Testis (tissue), 3 donors: Measurements from ENCODE around the gene ABAT. TPM values are rescaled to one million over a fixed set of nuclear protein-coding genes. Genes with fewer than 3 reads are reported as not detected.

ENCODE experiments used
- DNase-seq: peaks from one replicate; pipeline ENCODE4 v3.0.0-alpha.2; 2019
- H3K27ac ChIP-seq, 2 donors: fragments of 200-600 bp; sonication (generic); one replicate each; pipeline ENCODE4 v1.5.1; 2019
- H3K27me3 ChIP-seq: fragments of 200-600 bp; sonication (generic); one replicate; pipeline ENCODE4 v1.5.1; 2019
- H3K36me3 ChIP-seq: fragments of 200-600 bp; sonication (generic); one replicate; pipeline ENCODE4 v1.5.1; 2017; ENCODE audit warnings: low read depth; ENCODE audit errors: missing control alignments
- H3K4me1 ChIP-seq: fragments of 200-600 bp; sonication (generic); one replicate; pipeline ENCODE4 v1.5.1; 2019
- H3K4me3 ChIP-seq, 2 donors: fragments of 200-600 bp; sonication (generic); one replicate each; pipeline ENCODE4 v1.5.1; 2017 to 2019
- H3K9me3 ChIP-seq: fragments of 200-600 bp; sonication (generic); one replicate; pipeline ENCODE4 v1.5.1; 2017
- POLR2A ChIP-seq: fragments of 450-650 bp; IDR thresholded peaks from one replicate; pipeline ENCODE4 v1.6.1; 2017; ENCODE audit warnings: antibody characterized with exemption, mild to moderate bottlenecking, moderate library complexity
- WGBS, 2 donors: methylation state at CpG; one replicate each; pipeline ENCODE4 v1.1.5; 2018; 5-methylcytosine and 5-hydroxymethylcytosine counted together
- intact Hi-C: fragments of 100-400 bp; cut with DNase I; formaldehyde crosslinking; loops from one replicate; pipeline ENCODE4 v1.15.1; 2023; ENCODE audit warnings: low total_unique reads
- polyA plus RNA-seq: library from polyadenylated mRNA; stranded (reverse); fragments of 350-450 nt; fragmentation: Illumina TruSeq; extraction: RNeasy Lipid Tissue Mini Kit (QIAGEN cat#74804); gene quantifications from one replicate; pipeline ENCODE4 v1.2.3, GENCODE V29; 2014; ENCODE audit warnings: low read depth, low replicate concordance; ENCODE audit not compliant: insufficient read depth
- total RNA-seq, 2 donors: library from RNA; depleted of rRNA; stranded (reverse); fragments of >200 nt; gene quantifications; one replicate each; pipeline ENCODE4 v1.2.3, GENCODE V29; 2016
- TF ChIP-seq, protein P1 (sequence below), 3 experiments: fragments of 450-650 bp in 2 of 3; fragments of 200-600 bp in 1 of 3; sonication (generic) in 1 of 3; IDR thresholded peaks; one replicate each; pipeline ENCODE4 v1.5.1; 2016 to 2019; ENCODE audit warnings: antibody characterized with exemption in 3 of 3, mild to moderate bottlenecking in 2 of 3, moderate library complexity in 1 of 3

ABAT gene
- total and polyA plus RNA-seq, 3 donors from 2014 or later, result 25.3 to 108 (median 71.7) TPM

- intact Hi-C loops, result no loop called here
- no peak for TF ChIP-seq POLR2A
- TF ChIP-seq, protein P1, sequence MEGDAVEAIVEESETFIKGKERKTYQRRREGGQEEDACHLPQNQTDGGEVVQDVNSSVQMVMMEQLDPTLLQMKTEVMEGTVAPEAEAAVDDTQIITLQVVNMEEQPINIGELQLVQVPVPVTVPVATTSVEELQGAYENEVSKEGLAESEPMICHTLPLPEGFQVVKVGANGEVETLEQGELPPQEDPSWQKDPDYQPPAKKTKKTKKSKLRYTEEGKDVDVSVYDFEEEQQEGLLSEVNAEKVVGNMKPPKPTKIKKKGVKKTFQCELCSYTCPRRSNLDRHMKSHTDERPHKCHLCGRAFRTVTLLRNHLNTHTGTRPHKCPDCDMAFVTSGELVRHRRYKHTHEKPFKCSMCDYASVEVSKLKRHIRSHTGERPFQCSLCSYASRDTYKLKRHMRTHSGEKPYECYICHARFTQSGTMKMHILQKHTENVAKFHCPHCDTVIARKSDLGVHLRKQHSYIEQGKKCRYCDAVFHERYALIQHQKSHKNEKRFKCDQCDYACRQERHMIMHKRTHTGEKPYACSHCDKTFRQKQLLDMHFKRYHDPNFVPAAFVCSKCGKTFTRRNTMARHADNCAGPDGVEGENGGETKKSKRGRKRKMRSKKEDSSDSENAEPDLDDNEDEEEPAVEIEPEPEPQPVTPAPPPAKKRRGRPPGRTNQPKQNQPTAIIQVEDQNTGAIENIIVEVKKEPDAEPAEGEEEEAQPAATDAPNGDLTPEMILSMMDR (IDR thresholded peaks at IDR 0.05), result no peak
- WGBS, 2 donors, result 75 to 80% methylated on average over 3 of the region's 3 CpGs
Observed at GRCh38 chr16:8826278-8826879, 152.0 kb downstream of the ABAT start.

GRCh38 chr16:8828541-8829165 lies 154.2 kb downstream of the ABAT start:
- Histone ChIP-seq H3K36me3 (no peaks in the 10 kb centered on the region), H3K9me3 (no peaks in the 10 kb centered on the region), H3K4me3 (no peak overlapping the region), H3K27me3 (no peaks in the 10 kb centered on the region), H3K4me1 (no peaks in the 10 kb centered on the region), H3K27ac (no peak overlapping the region)
- intact Hi-C loops, result no loop called here
- DNase-seq, result no peak
- no peak for TF ChIP-seq POLR2A
- 92 to 95% methylated on average over 8 of the region's 8 CpGs for WGBS, 2 donors

More at GRCh38 chr16:8826278-8826879, 152.0 kb downstream of the ABAT start:
- Histone ChIP-seq H3K9me3 (no peaks in the 10 kb centered on the region), H3K36me3 (no peaks in the 10 kb centered on the region), H3K4me1 (no peaks in the 10 kb centered on the region), H3K27ac (no peak overlapping the region), H3K4me3 (no peak overlapping the region), H3K27me3 (no peaks in the 10 kb centered on the region)
- no peak for DNase-seq

GRCh38 chr16:8831450-8831849 lies 157.0 kb downstream of the ABAT start:
- TF ChIP-seq, protein P1 (IDR thresholded peaks at IDR 0.05), result no peak
- TF ChIP-seq POLR2A, result no peak
- Histone ChIP-seq H3K4me1 (no peaks in the 10 kb centered on the region), H3K9me3 (no peaks in the 10 kb centered on the region), H3K4me3 (no peak overlapping the region), H3K27me3 (no peaks in the 10 kb centered on the region), H3K36me3 (no peaks in the 10 kb centered on the region), H3K27ac (no peak overlapping the region)
- intact Hi-C loops, result no loop called here
- DNase-seq, result no peak
- 88 to 90% methylated on average over 5 to 9 of the region's 9 CpGs for WGBS, 2 donors

GRCh38 chr16:8831871-8832716 lies 157.7 kb downstream of the ABAT start:
- no peak overlapping the region for H3K27ac ChIP-seq
- H3K9me3 ChIP-seq, result no peaks in the 10 kb centered on the region
- no peak overlapping the region for H3K4me3 ChIP-seq
- TF ChIP-seq POLR2A, result no peak
- TF ChIP-seq, protein P1 (IDR thresholded peaks at IDR 0.05), result no peak
- H3K27me3 ChIP-seq, result no peaks in the 10 kb centered on the region
- H3K4me1 ChIP-seq, result no peaks in the 10 kb centered on the region
- WGBS, 2 donors, result 84 to 92% methylated on average over 10 to 18 of the region's 18 CpGs
- no peak for DNase-seq
- H3K36me3 ChIP-seq, result no peaks in the 10 kb centered on the region
- intact Hi-C loops, result no loop called here

- H3K27me3 ChIP-seq, result no peaks in the 10 kb centered on the region
- no peaks in the 10 kb centered on the region for H3K4me1 ChIP-seq
- H3K36me3 ChIP-seq, result no peaks in the 10 kb centered on the region
- no peak for DNase-seq
- 81 to 83% methylated on average over 16 of the region's 16 CpGs for WGBS, 2 donors
- no peak overlapping the region for H3K4me3 ChIP-seq
- H3K27ac ChIP-seq, result no peak overlapping the region
- no peaks in the 10 kb centered on the region for H3K9me3 ChIP-seq
- no peak for TF ChIP-seq POLR2A
- TF ChIP-seq, protein P1 (IDR thresholded peaks at IDR 0.05), result no peak
- intact Hi-C loops, result no loop called here
Observed at GRCh38 chr16:8832717-8833105, 158.3 kb downstream of the ABAT start.
